K562 (cell line): ENCODE data around the gene CYP24A1. TPM values are rescaled to one million over a fixed set of nuclear protein-coding genes. Genes with fewer than 3 reads are reported as not detected.
A peak's percentile ranks its signal among the peaks of the same experiment; 100 is the strongest.

Experiments used
- ATAC-seq: fragments of 200-7000 bp; cut with Tn5 transposase; 3 replicates; pipeline ENCODE4 v1.9.1; 2020; ENCODE audit warnings: moderate library complexity
- BruUV-seq: library from RNA; stranded (reverse); fragments of 400-500 nt; replicated peaks from 2 replicates; lab custom pipeline; 2021; lab: Mats Ljungman, UMichigan
- CTCF ChIA-PET: fragments of 300-600 bp; formaldehyde crosslinking; extraction: SDS; loops from one replicate; lab custom pipeline; 2021; ENCODE audit warnings: low intra/inter-chr PET ratio; lab: Yijun Ruan, JAX
- POLR2A ChIA-PET: fragments of 300-600, 350-650 bp; sonication (Branson Sonifier 250); formaldehyde crosslinking; extraction: SDS; loops from one replicate; lab custom pipeline; 2021; ENCODE audit warnings: antibody characterized with exemption, inconsistent platforms; lab: Yijun Ruan, JAX
- DNase-seq, 4 experiments: peaks; one replicate each; pipeline versions ENCODE4 v3.0.0 to v3.0.0-alpha.2; 2011 to 2018; ENCODE audit warnings: low spot score in 3 of 4, mixed read lengths in 3 of 4; ENCODE audit errors: extremely low read depth in 1 of 4
- FAIRE-seq: peaks from 2 replicates; lab custom pipeline; 2011; peaks lifted over from hg19 to GRCh38; lab: Jason Lieb, UNC
- H2AFZ ChIP-seq: 2 replicates; pipeline ENCODE4 v1.6.0; 2011; ENCODE audit warnings: low read depth, low read length, control low read depth, inconsistent platforms
- H3K27ac ChIP-seq: fragments of 200-600 bp; 3 replicates; pipeline ENCODE4 v1.8.0; 2011; ENCODE audit warnings: low read depth, mild to moderate bottlenecking, control low read depth, inconsistent platforms, low read length, moderate library complexity, mixed read lengths; ENCODE audit errors: extremely low read depth
- H3K27me3 ChIP-seq, 2 experiments: fragments of 300-600 bp in 1 of 2; 2 replicates in 1 of 2; 3 replicates in 1 of 2; pipeline versions ENCODE4 v1.6.0 to v1.8.0; 2011; ENCODE audit warnings: inconsistent platforms in 2 of 2, low read length in 2 of 2, mild to moderate bottlenecking in 1 of 2, mixed read lengths in 1 of 2, moderate library complexity in 1 of 2; ENCODE audit not compliant: control insufficient read depth in 2 of 2, insufficient read depth in 2 of 2
- H3K36me3 ChIP-seq: fragments of 300-600 bp; 3 replicates; pipeline ENCODE4 v1.8.0; 2011; ENCODE audit warnings: mild to moderate bottlenecking, low read length, inconsistent platforms; ENCODE audit not compliant: control insufficient read depth, insufficient read depth
- H3K4me1 ChIP-seq, 2 experiments: fragments of 200-600 bp in 1 of 2; replicated peaks in 1 of 2; 2 replicates in 1 of 2; 3 replicates in 1 of 2; pipeline versions ENCODE4 v1.5.1 to v1.8.0; 2011; ENCODE audit warnings: inconsistent platforms in 2 of 2, low read length in 2 of 2, mild to moderate bottlenecking in 1 of 2, mixed read lengths in 1 of 2, moderate library complexity in 1 of 2; ENCODE audit not compliant: control insufficient read depth in 2 of 2, insufficient read depth in 2 of 2
- H3K4me2 ChIP-seq: 2 replicates; pipeline ENCODE4 v1.6.1; 2011; ENCODE audit warnings: low read length, control low read depth, inconsistent platforms, mixed read lengths; ENCODE audit not compliant: insufficient read depth
- H3K4me3 ChIP-seq: fragments of 200-600 bp; sonication (generic), shearing (Covaris generic); 2 replicates; pipeline ENCODE4 v1.5.1; 2016; ENCODE audit warnings: control low read depth, inconsistent platforms
- H3K79me2 ChIP-seq: fragments of 200-600 bp; 3 replicates; pipeline ENCODE4 v1.8.0; 2011; ENCODE audit warnings: low read length, inconsistent platforms; ENCODE audit not compliant: control insufficient read depth, insufficient read depth
- H3K9ac ChIP-seq, 2 experiments: 2 replicates each; pipeline versions ENCODE4 v1.6.0 to v1.6.1; 2011; ENCODE audit warnings: low read depth in 2 of 2, low read length in 2 of 2, control low read depth in 1 of 2, inconsistent platforms in 1 of 2, mild to moderate bottlenecking in 1 of 2, mixed read lengths in 1 of 2; ENCODE audit not compliant: insufficient read depth in 1 of 2
- H3K9me1 ChIP-seq: one replicate; pipeline ENCODE4 v1.6.0; 2011; ENCODE audit warnings: inconsistent platforms, mild to moderate bottlenecking, low read length, moderate library complexity; ENCODE audit not compliant: control insufficient read depth, insufficient read depth
- H3K9me3 ChIP-seq: replicated peaks from 2 replicates; pipeline ENCODE4 v1.5.1; 2011; ENCODE audit warnings: low read depth, low read length, inconsistent platforms; ENCODE audit not compliant: control insufficient read depth, insufficient read depth
- H4K20me1 ChIP-seq: replicated peaks from 2 replicates; pipeline ENCODE4 v1.6.1; 2011; ENCODE audit warnings: low read length, inconsistent platforms, mixed read lengths; ENCODE audit not compliant: control insufficient read depth, insufficient read depth
- PHF8 ChIP-seq: fragments of 200-600 bp; sonication (generic); IDR thresholded peaks from 2 replicates; pipeline ENCODE4 v1.6.1; 2012; ENCODE audit warnings: mixed run types, mild to moderate bottlenecking, inconsistent platforms, low read length, moderate library complexity, borderline replicate concordance
- ZBTB11 ChIP-seq, 3 experiments: fragments of 200-800 bp in 1 of 3; fragments of 250-450 bp in 1 of 3; fragments of 450-650 bp in 1 of 3; sonication (Bioruptor Pico) in 1 of 3; sonication (Bioruptor generic) in 1 of 3; formaldehyde crosslinking in 1 of 3; IDR thresholded peaks; 2 replicates each; pipeline versions ENCODE4 v1.6.1 to v1.8.0; 2016 to 2022; ENCODE audit warnings: mild to moderate bottlenecking in 2 of 3, missing genetic modification characterization in 2 of 3, missing compliant biosample characterization in 1 of 3, moderate library complexity in 1 of 3
- ZNF586 ChIP-seq: fragments of 450-650 bp; formaldehyde crosslinking; conservative IDR thresholded peaks from 2 replicates; pipeline ENCODE4 v1.4.0; 2020; ENCODE audit warnings: mild to moderate bottlenecking, moderate library complexity
- WGBS: fragments of 100-300 bp; shearing (Covaris generic); methylation state at CpG from one replicate; pipeline ENCODE4 v1.1.6; 2016; ENCODE audit warnings: low coverage, mixed read lengths; ENCODE audit not compliant: insufficient coverage; ENCODE audit errors: missing lambda C conversion rate; 5-methylcytosine and 5-hydroxymethylcytosine counted together
- in situ Hi-C: fragments of 300-500 bp; cut with MboI; formaldehyde crosslinking; loops from 4 replicates; pipeline ENCODE4 v1.15.0; 2018; ENCODE audit warnings: inconsistent platforms, mixed read lengths
- intact Hi-C: fragments of 100-400 bp; cut with micrococcal nuclease; formaldehyde crosslinking; loops from 2 replicates; pipeline ENCODE4 v1.14.2; 2022
- polyA plus RNA-seq, 8 experiments: library from polyadenylated mRNA; depleted of rRNA in 4 of 8; stranded (reverse) in 5 of 8; unstranded in 3 of 8; fragments of >200 nt; fragmentation: Nextera tagmentation in 2 of 8; fragmentation: Illumina TruSeq in 1 of 8; extraction: Ambion mirVana in 2 of 8; extraction: Trizol in 1 of 8; gene quantifications; 2 replicates each; pipeline versions ENCODE4 v1.2.1 to v1.2.3, GENCODE V29; 2011 to 2014; ENCODE audit warnings: inconsistent platforms in 1 of 8, missing spikeins in 1 of 8
- total RNA-seq, 7 experiments: library from RNA; depleted of rRNA in 6 of 7; stranded (reverse); fragments of >200 nt in 6 of 7; fragmentation: Illumina TruSeq in 2 of 7; extraction: Trizol in 2 of 7; gene quantifications; 2 replicates each; pipeline versions ENCODE4 v1.2.1 to v1.2.3, GENCODE V29; 2011 to 2021; ENCODE audit warnings: low replicate concordance in 1 of 7

The CYP24A1 gene
- total and polyA plus RNA-seq, 9 of the 15 experiments (the other 6 are each of a cell fraction or from before 2014, with no cell fraction given): 0.04 TPM; not detected in 8

DNA sequence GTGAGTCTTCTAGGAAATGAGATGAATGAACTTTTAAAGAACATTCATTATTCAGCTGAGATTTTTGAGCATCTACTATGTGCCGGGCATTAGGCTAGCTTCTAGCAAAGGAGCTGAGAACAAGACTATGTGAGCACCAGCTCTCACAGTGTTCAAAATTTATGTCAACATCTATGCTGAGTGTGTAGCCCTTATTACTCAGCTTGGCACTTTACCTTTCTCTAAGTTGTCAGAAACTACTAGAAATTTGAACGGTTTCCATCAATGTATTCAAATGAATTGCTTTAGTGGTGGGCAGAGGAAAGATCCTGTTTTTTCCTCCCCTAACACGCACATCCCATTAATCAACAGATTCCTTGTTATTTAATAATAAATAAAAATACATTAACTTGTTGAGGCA, 33.3 kb downstream of the CYP24A1 start:
- no peaks in the 10 kb centered on the region for H3K9me3 ChIP-seq
- no peak overlapping the region for H3K4me3 ChIP-seq
- no peak overlapping the region for H2AFZ ChIP-seq
- H3K36me3 ChIP-seq: no peaks in the 10 kb centered on the region
- H3K9me1 ChIP-seq: no peaks in the 10 kb centered on the region
- FAIRE-seq (no peak), ATAC-seq (no peak), DNase-seq (no peak)
- WGBS: 0% methylated on average over 3 of the region's 3 CpGs
- H3K9ac ChIP-seq: no peak overlapping the region
- H4K20me1 ChIP-seq: no peaks in the 10 kb centered on the region
- H3K27ac ChIP-seq: no peak overlapping the region
- no peak for TF ChIP-seq ZNF586
- peak in 1 of 3 experiments; percentile 3; a peak in 1 of 6 replicates for TF ChIP-seq ZBTB11 (CRISPR knock-in tag; IDR thresholded peaks at IDR 0.05)
- TF ChIP-seq PHF8: no peak
- no TSS peak for BruUV-seq
- H3K4me2 ChIP-seq: no peak overlapping the region
- H3K4me1 ChIP-seq: no peaks in the 10 kb centered on the region
- intact Hi-C loops: no loop called here
- ChIA-PET CTCF (no interaction called here), POLR2A (no interaction called here)
- no peaks in the 10 kb centered on the region for H3K79me2 ChIP-seq
- peaks cover 0 to 16% of the 10 kb centered on the region in 2 experiments; a peak in 3 of 5 replicates for H3K27me3 ChIP-seq
- in situ Hi-C loops: no loop called here
